CD4-positive, alpha-beta T cell treated with Interleukin-6 for 4 hours (primary cell): ENCODE results near the gene PDYN.

ENCODE experiments used
- DNase-seq: peaks from one replicate; pipeline ENCODE4 v3.0.0-alpha.2; 2020; ENCODE audit warnings: mixed read lengths

The PDYN gene

DNA sequence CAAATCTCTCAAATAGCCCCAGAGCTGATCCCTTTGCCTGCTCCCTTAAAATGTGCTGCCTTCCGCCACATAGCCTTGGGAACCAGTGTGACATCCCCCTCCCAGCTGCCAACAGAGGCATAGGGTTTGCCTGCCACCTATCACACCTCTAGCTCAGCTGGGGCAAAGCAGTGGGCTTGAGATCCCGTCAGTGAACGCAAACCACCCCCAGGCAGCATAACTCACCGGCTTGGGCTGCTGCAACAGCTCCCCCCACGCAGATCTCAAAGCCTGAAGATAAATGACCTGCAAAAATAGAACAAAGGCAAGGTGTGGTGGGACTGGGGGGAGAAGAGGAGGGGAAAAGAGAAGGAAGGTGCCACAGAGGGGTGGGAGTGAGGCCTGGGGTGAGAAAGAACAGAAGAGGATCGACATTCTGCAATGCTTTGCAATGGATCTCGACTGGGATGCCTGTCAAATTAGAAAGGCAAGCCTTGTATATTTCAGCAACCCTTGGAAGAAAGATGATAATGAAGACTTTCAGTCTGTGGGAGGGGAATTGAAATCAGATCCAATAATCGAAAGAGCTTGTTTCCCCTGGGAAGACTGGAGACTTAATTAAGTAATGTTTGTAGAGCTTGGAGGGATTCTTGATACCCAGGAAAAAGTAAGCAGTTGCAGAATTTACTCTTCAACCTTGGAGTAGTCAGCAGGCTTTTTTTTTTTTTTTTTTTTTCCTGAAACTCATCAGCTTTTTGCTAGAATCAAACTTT is 1.3 kb downstream of the PDYN start:
- no peak for DNase-seq

DNA sequence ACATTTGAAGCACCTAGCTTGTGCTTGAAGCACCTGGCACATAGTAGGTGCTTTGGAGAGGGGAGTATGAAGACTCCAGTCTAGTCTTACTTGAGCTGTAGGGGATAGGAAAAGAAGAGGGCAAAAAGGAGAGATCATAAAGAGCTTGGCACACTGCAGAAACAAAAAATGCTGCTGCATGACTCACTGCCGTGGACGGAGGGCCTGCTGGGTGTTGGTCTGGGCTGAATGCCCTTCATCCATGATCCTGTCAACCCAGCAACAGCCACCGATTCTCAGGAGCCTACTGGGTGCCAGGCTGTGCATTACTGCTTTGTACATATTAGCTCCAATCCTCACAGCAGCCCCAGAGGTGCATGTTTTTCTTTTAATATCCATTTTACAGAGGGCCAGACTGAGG is 6.0 kb downstream of the PDYN start:
- DNase-seq, result no peak

DNA sequence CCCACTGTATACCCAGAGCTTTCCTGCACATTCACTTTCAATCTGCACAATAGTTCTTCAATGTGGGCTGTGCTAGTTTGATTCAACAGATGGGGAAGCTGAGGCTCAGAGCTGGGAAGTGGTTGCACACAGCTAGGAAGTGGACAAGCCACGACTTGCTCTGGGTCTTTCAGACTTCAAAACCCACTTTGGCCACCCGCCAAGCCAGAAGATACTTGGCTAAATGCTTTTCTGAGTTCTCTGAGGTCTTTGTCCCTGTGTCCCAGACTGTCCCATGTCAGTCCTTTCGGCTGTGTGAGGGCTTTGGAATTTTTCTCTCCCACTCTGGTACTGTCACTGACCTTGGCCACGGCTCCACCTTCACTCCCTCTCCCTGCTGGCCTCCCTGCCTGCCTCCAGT is 10.6 kb downstream of the PDYN start:
- DNase-seq, result no peak

- DNase-seq, result no peak
Measured at GRCh38 chr20:1982686-1983085, 11.2 kb downstream of the PDYN start.

DNA sequence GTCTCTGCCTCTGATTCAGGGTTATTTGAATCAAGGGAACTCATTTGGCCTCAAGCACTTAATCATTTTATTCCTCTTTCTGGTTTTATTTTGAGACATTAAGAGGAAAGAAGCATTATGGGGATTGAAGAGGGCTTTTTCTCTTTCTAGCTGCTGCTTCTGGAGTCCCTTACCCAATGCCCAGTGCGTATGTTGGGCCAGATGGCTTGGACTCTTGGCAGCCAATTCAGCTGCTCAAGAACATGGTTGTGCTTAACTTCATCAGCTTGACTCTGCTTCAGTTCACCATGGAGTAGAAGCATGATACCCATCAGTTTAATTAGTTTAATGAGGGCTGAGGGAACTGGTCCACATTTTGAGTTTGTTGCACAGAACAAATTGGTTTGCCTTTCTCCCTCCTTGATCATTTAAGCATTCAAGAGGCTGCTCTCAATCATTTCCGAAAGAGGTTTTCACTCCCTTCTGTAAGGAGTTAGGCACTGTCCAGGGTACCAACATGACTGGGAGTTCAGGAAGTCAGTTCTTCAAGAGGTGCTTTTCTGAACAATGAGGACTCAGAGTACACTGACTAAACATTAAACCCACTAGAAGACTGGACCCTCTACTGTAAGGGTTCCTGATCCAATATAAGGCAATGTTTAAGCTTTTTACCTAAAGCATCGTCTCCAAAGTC is 14.6 kb downstream of the PDYN start:
- DNase-seq, result no peak

GRCh38 chr20:1975291-1975690 is 18.6 kb downstream of the PDYN start:
- DNase-seq, result no peak

DNA sequence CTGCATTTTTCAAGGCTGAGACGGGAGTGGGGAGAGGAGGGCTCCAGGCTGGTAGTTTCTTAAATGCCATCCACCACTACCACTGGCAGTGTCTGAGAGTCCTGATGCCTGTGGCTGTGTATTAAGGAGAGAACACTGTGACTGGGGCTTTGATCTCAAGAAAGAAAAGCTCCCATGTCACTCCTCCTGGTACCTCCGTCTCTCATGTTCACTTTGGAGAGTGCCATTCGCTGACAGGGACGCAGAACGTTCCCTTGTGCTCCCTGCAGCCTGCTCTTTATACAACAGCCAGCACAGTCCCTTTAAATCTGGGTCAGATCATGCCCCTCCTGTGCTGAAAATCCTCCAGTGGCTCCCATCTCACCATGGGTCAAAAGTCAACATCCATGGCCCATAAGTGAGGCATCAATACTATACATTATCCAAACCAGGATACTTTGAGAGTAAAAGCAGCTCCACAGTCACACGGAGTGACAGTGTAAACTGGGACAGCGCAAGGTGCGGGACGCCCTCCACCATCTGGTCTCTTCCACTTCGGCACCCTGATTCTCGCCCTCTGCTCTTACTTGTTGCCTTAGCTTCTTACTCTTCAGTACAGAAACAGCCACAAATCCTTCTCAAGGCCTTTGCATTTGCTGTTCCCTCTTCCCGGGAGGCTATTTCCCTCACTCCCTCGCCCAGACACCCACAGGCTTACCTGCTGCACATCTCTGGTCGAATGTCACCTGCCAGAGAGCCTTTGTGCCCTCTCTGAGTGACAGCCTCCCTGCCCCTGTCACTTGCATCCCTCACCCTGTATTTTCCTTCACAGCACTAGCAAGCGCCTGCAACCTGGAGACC is 20.0 kb downstream of the PDYN start:
- DNase-seq, result no peak

DNA sequence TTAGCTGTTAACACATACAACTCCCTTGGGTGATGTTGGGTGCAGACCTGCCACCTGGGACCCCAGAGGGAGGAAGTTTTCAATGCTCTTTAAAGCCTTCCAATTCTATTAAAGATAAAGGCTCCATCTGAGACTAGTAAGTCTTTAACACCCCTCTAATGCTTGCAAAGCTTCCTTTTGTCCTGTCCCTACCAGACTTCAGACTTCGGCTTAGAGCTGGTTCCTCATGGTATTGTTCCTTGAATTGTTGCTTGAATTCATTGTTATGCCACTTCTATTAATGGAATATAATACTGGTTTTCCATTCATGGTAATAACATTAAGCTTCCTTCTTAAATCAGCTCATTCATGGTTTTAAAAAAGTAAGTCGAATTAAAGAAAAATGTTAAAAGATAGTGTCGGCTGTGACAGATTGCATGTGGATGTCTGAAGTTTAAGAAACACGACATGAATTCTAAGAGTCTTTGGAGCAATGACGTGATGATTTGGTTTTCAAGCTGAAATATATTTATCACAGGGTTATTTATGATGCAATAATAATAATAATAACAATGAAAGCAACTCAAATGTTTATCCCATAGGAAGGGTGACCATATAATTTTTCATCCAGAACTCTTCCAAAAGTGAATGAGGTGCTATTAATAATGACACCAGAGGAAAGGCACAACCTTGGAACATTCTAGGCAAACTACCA is 21.8 kb downstream of the PDYN start:
- no peak for DNase-seq

DNA sequence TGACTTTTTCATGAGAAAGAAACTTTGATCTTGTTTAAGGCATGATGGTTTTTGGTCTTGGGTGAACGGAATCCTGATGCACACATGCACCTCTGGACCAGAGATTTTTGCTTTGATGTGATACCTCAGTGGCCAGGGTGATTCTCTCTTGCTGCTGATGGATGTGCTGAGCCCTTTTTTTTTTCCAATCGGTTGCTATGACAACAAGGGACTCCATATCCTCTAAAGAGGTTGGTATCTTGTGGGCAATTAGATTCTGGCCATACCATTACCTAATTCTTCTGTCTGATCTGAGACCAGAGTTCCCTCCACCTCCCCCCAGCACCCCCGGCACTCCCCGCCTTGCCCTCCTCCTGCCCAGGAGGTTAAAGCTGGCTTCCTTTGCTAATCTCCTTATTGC is 24.9 kb downstream of the PDYN start:
- DNase-seq, result no peak

DNA sequence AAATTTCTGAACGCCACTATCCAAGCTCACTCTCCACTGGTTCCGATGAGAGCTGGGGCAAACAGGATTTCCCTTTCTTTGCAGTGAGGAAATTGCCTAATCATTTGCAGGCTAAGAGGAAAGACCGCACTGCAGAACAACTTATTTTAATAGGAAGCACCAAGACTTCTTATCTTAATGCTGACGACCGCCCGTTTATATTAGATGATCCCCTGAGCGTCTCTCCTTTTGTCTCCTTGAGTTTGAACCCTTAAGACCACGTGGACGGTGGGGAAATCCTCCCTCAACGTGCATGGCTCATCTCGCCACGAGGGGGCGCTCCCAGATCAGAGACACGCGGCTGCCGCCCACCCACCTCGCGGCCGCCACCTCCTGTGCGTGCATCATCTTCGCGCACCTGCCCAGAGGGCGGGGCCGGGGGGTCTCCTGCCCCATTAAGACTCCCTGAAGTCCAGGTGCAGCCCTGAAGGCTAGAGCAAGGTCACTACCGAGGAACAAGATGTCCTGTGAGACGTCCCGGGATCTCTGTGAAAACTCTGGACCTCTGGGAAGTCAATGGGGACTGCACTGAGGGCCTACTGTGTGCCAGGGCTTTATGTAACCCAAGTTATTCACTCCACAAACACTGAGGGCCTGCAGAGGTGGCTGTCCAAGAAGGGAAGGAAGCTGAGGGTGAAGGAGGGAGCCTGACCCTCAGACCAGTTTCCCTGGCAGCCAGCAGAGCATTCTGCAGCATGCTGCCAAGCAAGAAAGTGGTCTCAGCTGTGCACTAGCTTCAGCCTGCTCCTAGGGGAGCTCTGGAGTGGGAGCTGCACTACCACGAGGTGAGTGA is 28.1 kb downstream of the PDYN start:
- peak; percentile 73 for DNase-seq

GRCh38 chr20:1964659-1965405 is 29.0 kb downstream of the PDYN start:
- no peak for DNase-seq

DNA sequence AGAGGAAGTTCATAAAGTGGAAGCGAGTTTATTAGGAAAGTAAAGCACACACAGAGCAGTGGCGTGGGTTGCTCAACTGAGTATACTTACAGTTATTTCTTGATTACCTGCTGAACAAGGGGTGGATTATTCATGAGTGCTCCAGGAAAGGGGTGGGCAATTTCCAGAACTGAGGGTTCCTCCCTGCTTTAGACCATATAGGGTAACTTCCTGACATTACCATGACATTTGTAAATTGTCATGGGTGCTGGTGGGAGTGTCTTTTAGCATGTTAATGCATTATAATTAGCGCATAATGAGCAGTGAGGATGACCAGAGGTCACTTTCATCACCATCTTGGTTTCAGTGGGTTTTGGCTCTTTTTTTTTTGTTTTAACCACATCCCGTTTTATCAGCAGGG is 29.8 kb downstream of the PDYN start:
- no peak for DNase-seq

GRCh38 chr20:1961374-1961773 is 32.5 kb downstream of the PDYN start:
- no peak for DNase-seq

GRCh38 chr20:1959156-1959555 is 34.7 kb downstream of the PDYN start:
- DNase-seq, result no peak

GRCh38 chr20:1958426-1958825 is 35.4 kb downstream of the PDYN start:
- DNase-seq, result no peak

- no peak for DNase-seq
Measured at GRCh38 chr20:1955217-1955616, 38.6 kb downstream of the PDYN start.

- no peak for DNase-seq
Measured at GRCh38 chr20:1953621-1954020, 40.2 kb downstream of the PDYN start.

DNA sequence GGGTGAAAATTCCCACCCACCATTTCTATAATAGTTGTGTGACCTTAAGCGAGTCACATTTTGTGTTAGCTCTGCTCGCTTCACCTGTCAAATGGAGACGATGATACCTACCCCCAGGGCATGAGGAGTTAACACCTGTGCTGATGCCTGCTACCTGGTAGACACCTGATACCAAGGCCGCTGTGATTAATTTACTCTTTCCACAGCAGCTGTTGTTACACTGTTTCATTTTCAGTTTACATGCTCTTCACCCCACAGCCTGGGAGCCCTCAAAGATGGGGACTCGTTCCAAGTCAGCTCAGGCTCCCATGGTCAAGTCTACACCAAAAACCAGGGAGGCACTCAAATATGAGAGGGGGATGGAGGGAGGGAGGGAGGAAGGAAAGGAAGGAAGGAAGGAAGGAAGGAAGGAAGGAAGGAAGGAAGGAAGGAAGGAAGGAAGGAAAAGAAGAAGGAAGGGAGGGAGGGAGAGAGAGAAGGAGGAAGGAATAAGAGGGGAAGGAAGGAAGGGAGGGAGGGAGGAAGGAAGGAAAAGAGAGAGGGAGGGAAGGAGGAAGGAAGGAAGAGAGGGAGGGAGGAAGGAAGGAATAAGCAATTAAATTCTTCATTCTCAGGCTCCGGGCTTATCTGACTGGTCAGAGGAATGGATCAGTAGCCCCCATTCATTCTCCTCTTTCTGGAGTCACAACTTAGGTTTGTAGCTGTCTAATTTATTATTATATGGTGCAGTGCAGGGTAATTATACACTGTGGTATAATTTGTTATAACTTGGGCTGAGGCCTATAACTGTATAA is 40.9 kb downstream of the PDYN start:
- DNase-seq, result no peak

- DNase-seq, result no peak
Measured at GRCh38 chr20:1951436-1952115, 42.3 kb downstream of the PDYN start.

DNA sequence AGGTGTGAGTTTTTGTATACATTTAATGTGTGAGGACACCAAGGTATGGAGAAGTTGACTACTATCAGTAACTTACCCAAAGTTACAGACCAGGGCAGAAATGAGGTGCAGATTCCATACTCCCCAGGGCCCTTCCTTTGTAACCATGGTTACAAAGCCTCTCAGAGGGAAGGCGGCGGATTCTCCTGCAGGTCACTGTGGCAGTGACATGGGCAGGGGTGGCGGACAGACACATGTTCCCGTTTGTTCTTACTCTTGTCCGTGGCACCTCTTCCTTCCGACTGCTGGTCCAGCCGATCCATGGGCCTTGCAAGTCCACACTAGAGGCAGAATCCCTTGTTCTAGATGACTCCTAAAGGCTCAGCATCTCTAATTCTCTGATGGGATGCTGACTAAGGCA is 43.0 kb downstream of the PDYN start:
- no peak for DNase-seq
